ENCODE results near the gene LIN7C.

The LIN7C gene

GRCh38 chr11:27497911-27498310 lies 8.7 kb downstream of the LIN7C start:
- H2AFZ ChIP-seq (ENCODE audit: low read depth, low read length), result no peak overlapping the region
- H3K27me3 ChIP-seq (ENCODE audit: insufficient read depth, low read length), result no peaks in the 10 kb centered on the region
- H3K36me3 ChIP-seq (ENCODE audit: insufficient read depth, low read length), result peaks cover 54% of the 10 kb centered on the region
- no peaks in the 10 kb centered on the region for H3K9me3 ChIP-seq (ENCODE audit: low read length)
- H3K4me3 ChIP-seq (ENCODE audit: low read length), result no peak overlapping the region
- no peaks in the 10 kb centered on the region for H3K4me1 ChIP-seq (ENCODE audit: insufficient read depth, low read length)

GRCh38 chr11:27497284-27497866 lies 9.2 kb downstream of the LIN7C start:
- Histone ChIP-seq H3K27me3 (ENCODE audit: insufficient read depth, low read length) (no peaks in the 10 kb centered on the region), H3K36me3 (ENCODE audit: insufficient read depth, low read length) (peaks cover 58% of the 10 kb centered on the region), H3K4me1 (ENCODE audit: insufficient read depth, low read length) (no peaks in the 10 kb centered on the region), H3K9me3 (ENCODE audit: low read length) (no peaks in the 10 kb centered on the region), H2AFZ (ENCODE audit: low read depth, low read length) (no peak overlapping the region), H3K4me3 (ENCODE audit: low read length) (no peak overlapping the region)

GRCh38 chr11:27496461-27496860 lies 10.1 kb downstream of the LIN7C start:
- H3K27me3 ChIP-seq (ENCODE audit: insufficient read depth, low read length), result no peaks in the 10 kb centered on the region
- peaks cover 59% of the 10 kb centered on the region for H3K36me3 ChIP-seq (ENCODE audit: insufficient read depth, low read length)
- H3K9me3 ChIP-seq (ENCODE audit: low read length), result peaks cover 1% of the 10 kb centered on the region
- H3K4me1 ChIP-seq (ENCODE audit: insufficient read depth, low read length), result no peaks in the 10 kb centered on the region
- H3K4me3 ChIP-seq (ENCODE audit: low read length), result no peak overlapping the region
- H2AFZ ChIP-seq (ENCODE audit: low read depth, low read length), result no peak overlapping the region

- Histone ChIP-seq H3K27me3 (ENCODE audit: insufficient read depth, low read length) (no peaks in the 10 kb centered on the region), H3K9me3 (ENCODE audit: low read length) (peaks cover 5% of the 10 kb centered on the region), H3K36me3 (ENCODE audit: insufficient read depth, low read length) (peaks cover 59% of the 10 kb centered on the region), H2AFZ (ENCODE audit: low read depth, low read length) (no peak overlapping the region), H3K4me1 (ENCODE audit: insufficient read depth, low read length) (no peaks in the 10 kb centered on the region), H3K4me3 (ENCODE audit: low read length) (no peak overlapping the region)
These were observed 10.8 kb downstream of the LIN7C start for GRCh38 chr11:27495710-27496300.

- H3K9me3 ChIP-seq (ENCODE audit: low read length), result peaks cover 11% of the 10 kb centered on the region
These were observed 17.5 kb downstream of the LIN7C start for GRCh38 chr11:27489092-27489491.

GRCh38 chr11:27487706-27488105 lies 18.9 kb downstream of the LIN7C start:
- Histone ChIP-seq H3K27me3 (ENCODE audit: insufficient read depth, low read length) (no peaks in the 10 kb centered on the region), H3K9me3 (ENCODE audit: low read length) (peaks cover 11% of the 10 kb centered on the region), H3K36me3 (ENCODE audit: insufficient read depth, low read length) (peaks cover 21% of the 10 kb centered on the region), H3K4me1 (ENCODE audit: insufficient read depth, low read length) (no peaks in the 10 kb centered on the region), H2AFZ (ENCODE audit: low read depth, low read length) (no peak overlapping the region), H3K4me3 (ENCODE audit: low read length) (no peak overlapping the region)

More at GRCh38 chr11:27489092-27489491, 17.5 kb downstream of the LIN7C start:
- no peaks in the 10 kb centered on the region for H3K4me1 ChIP-seq (ENCODE audit: insufficient read depth, low read length)
- H3K27me3 ChIP-seq (ENCODE audit: insufficient read depth, low read length), result no peaks in the 10 kb centered on the region
- no peak overlapping the region for H3K4me3 ChIP-seq (ENCODE audit: low read length)
- no peak overlapping the region for H2AFZ ChIP-seq (ENCODE audit: low read depth, low read length)
- H3K36me3 ChIP-seq (ENCODE audit: insufficient read depth, low read length), result peaks cover 30% of the 10 kb centered on the region

- Histone ChIP-seq H3K4me1 (ENCODE audit: insufficient read depth, low read length) (no peaks in the 10 kb centered on the region), H3K36me3 (ENCODE audit: insufficient read depth, low read length) (peaks cover 6% of the 10 kb centered on the region), H3K4me3 (ENCODE audit: low read length) (no peak overlapping the region), H2AFZ (ENCODE audit: low read depth, low read length) (no peak overlapping the region), H3K27me3 (ENCODE audit: insufficient read depth, low read length) (no peaks in the 10 kb centered on the region), H3K9me3 (ENCODE audit: low read length) (peaks cover 9% of the 10 kb centered on the region)
These were observed 20.4 kb downstream of the LIN7C start for GRCh38 chr11:27485930-27486773.

GRCh38 chr11:27482793-27483192 lies 23.8 kb downstream of the LIN7C start:
- Histone ChIP-seq H3K4me1 (ENCODE audit: insufficient read depth, low read length) (no peaks in the 10 kb centered on the region), H3K27me3 (ENCODE audit: insufficient read depth, low read length) (no peaks in the 10 kb centered on the region), H3K36me3 (ENCODE audit: insufficient read depth, low read length) (no peaks in the 10 kb centered on the region), H2AFZ (ENCODE audit: low read depth, low read length) (no peak overlapping the region), H3K4me3 (ENCODE audit: low read length) (no peak overlapping the region), H3K9me3 (ENCODE audit: low read length) (no peaks in the 10 kb centered on the region)

GRCh38 chr11:27481992-27482391 lies 24.6 kb downstream of the LIN7C start:
- no peaks in the 10 kb centered on the region for H3K27me3 ChIP-seq (ENCODE audit: insufficient read depth, low read length)
- no peak overlapping the region for H2AFZ ChIP-seq (ENCODE audit: low read depth, low read length)
- H3K36me3 ChIP-seq (ENCODE audit: insufficient read depth, low read length), result no peaks in the 10 kb centered on the region
- no peaks in the 10 kb centered on the region for H3K9me3 ChIP-seq (ENCODE audit: low read length)
- H3K4me3 ChIP-seq (ENCODE audit: low read length), result no peak overlapping the region
- H3K4me1 ChIP-seq (ENCODE audit: insufficient read depth, low read length), result no peaks in the 10 kb centered on the region

GRCh38 chr11:27477831-27478230 lies 28.7 kb downstream of the LIN7C start:
- no peak overlapping the region for H2AFZ ChIP-seq (ENCODE audit: low read depth, low read length)
- no peaks in the 10 kb centered on the region for H3K27me3 ChIP-seq (ENCODE audit: insufficient read depth, low read length)
- H3K36me3 ChIP-seq (ENCODE audit: insufficient read depth, low read length), result no peaks in the 10 kb centered on the region
- H3K4me3 ChIP-seq (ENCODE audit: low read length), result no peak overlapping the region
- no peaks in the 10 kb centered on the region for H3K9me3 ChIP-seq (ENCODE audit: low read length)
- H3K4me1 ChIP-seq (ENCODE audit: insufficient read depth, low read length), result no peaks in the 10 kb centered on the region

GRCh38 chr11:27477243-27477642 lies 29.3 kb downstream of the LIN7C start:
- no peaks in the 10 kb centered on the region for H3K36me3 ChIP-seq (ENCODE audit: insufficient read depth, low read length)

GRCh38 chr11:27475622-27476021 lies 30.9 kb downstream of the LIN7C start:
- H3K36me3 ChIP-seq (ENCODE audit: insufficient read depth, low read length), result no peaks in the 10 kb centered on the region
- no peaks in the 10 kb centered on the region for H3K27me3 ChIP-seq (ENCODE audit: insufficient read depth, low read length)
- no peak overlapping the region for H3K4me3 ChIP-seq (ENCODE audit: low read length)
- no peak overlapping the region for H2AFZ ChIP-seq (ENCODE audit: low read depth, low read length)
- H3K9me3 ChIP-seq (ENCODE audit: low read length), result no peaks in the 10 kb centered on the region
- H3K4me1 ChIP-seq (ENCODE audit: insufficient read depth, low read length), result peaks cover under 1% of the 10 kb centered on the region

More at GRCh38 chr11:27477243-27477642, 29.3 kb downstream of the LIN7C start:
- Histone ChIP-seq H2AFZ (ENCODE audit: low read depth, low read length) (no peak overlapping the region), H3K4me1 (ENCODE audit: insufficient read depth, low read length) (no peaks in the 10 kb centered on the region), H3K4me3 (ENCODE audit: low read length) (no peak overlapping the region), H3K9me3 (ENCODE audit: low read length) (no peaks in the 10 kb centered on the region), H3K27me3 (ENCODE audit: insufficient read depth, low read length) (no peaks in the 10 kb centered on the region)

GRCh38 chr11:27473017-27473406 lies 33.6 kb downstream of the LIN7C start:
- H3K4me3 ChIP-seq (ENCODE audit: low read length), result peak overlapping the region; percentile 93

More at GRCh38 chr11:27473017-27473406, 33.6 kb downstream of the LIN7C start:
- Histone ChIP-seq H3K9me3 (ENCODE audit: low read length) (no peaks in the 10 kb centered on the region), H3K36me3 (ENCODE audit: insufficient read depth, low read length) (peaks cover 3% of the 10 kb centered on the region), H2AFZ (ENCODE audit: low read depth, low read length) (no peak overlapping the region), H3K27me3 (ENCODE audit: insufficient read depth, low read length) (no peaks in the 10 kb centered on the region), H3K4me1 (ENCODE audit: insufficient read depth, low read length) (peaks cover 26% of the 10 kb centered on the region)
